Central memory CD4-positive, alpha-beta T cell (primary cell): ENCODE data around the gene EHMT1.

Experiments
- DNase-seq: peaks from one replicate; pipeline ENCODE4 v3.0.0; 2022

Gene EHMT1

DNA sequence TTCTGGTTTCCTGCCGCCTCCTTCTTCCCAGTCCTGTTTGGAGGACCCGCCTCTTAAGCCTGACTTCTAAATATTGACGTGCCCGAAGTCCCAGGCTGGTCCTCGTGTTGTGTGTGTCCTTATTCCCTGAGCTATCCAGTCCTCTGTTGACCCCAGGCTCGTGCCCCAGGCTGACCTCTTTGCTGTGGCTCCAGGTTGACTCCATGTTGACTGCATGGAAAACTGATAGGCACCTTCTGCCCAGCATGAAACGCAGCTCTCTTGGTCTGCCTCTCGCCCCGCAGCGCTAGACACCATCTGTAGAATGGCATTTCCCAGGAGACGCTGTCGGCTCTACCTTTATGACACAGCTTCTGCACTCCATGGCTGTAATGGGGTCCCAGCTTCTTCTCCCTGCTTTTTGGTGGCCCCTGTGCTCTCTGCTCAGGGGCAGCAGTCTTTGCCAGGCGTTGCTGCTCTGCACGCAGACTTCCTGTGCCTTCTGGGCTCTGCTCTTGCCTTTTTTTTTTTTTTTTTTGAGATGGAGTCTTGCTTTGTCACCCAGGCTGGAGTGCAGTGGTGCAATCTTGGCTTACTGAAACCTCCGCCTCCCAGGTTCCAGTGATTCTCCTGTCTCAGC, 28.4 kb downstream of the EHMT1 start:
- no peak for DNase-seq

DNA sequence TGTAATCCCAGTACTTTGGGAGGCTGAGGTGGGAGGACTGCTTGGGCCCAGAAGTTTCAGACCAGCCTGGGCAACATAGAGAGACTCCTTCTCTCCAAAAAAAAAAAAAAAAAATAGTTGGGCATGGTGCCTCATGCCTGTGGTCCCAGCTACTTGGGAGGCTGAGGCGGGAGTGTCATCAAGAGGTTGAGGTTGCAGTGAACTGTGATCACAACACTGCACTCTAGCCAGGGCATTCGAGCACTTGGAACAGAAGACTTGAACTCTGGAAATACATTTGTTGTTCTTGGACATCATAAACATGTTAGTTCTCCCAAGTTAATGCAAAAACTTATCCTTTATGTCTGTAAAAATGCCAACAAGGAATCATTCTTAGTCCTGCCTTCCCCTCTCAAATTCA, 29.6 kb downstream of the EHMT1 start:
- DNase-seq: no peak

DNA sequence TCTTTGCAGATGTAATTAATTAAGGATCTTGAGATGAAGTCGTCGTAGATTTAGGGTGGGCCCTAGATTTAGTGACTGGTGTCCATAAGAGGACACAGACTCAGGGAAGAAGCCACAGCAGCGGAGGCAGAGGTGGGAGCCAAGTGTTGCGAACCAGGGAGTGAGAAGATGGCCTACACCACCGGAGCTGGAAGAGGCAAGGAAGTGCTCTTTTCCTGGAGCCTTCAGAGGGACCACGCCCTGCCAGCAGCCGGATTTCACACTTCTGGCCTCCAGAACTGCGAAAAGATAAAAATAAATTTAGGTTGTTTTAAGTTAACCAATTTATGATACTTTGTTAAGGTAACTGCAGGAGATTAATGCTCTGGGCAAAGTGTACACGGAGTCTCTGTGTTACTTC, 30.7 kb downstream of the EHMT1 start:
- no peak for DNase-seq

DNA sequence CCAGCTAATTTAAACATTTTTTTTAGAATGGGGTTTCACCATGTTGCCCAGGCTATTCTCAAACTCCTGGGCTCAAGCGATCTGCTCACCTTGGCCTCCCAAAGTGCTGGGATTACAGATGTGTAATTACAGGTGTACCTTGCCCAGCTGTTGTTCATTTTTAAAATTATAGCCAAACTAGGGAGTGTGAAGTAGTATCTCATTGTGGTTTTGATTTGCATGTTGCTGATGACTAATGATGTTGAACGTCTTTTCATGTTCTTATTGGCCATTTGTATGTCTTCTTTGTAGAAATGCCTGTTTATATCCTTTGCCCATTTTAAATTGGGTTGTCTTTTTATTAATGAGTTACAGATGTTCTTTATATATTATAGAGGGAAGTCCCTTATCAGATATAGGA, 31.5 kb downstream of the EHMT1 start:
- no peak for DNase-seq

DNA sequence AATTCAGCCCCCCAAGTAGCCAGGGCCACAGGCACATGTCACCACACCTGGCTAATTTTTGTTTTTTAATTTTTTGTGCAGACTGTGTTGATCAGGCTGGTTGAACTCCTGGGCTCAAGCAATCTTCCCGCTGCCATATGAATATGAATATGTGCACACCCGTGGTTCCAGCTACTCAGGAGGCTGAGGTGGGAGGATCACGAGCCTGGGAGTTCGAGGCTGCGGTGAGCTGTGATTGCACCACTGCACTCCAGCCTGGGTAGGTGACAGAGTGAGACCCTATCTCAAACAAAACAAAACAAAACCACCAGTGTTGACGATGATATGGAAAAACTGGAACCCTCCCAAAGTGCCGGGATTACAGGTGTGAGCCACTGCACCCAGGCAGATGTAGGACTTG, 32.0 kb downstream of the EHMT1 start:
- DNase-seq: no peak

DNA sequence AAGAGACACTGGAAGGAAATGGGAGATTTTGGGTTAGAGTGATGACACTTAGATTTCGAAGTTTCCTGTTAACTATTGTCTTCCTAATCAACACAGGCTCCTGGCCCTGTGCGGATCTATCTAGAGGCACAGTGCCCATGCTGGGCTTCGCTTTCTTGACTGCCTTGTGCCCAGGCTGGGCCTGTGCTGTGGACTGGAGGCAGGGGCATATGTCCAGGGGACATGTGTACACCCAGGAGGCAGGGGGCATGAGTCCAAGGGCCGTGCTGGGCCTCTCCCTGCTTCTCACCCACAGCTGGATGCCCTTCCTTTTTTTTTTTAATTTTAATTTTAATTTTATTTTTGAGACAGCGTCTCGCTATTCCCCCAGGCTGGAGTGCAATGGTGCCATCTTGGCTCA, 37.6 kb downstream of the EHMT1 start:
- no peak for DNase-seq

DNA sequence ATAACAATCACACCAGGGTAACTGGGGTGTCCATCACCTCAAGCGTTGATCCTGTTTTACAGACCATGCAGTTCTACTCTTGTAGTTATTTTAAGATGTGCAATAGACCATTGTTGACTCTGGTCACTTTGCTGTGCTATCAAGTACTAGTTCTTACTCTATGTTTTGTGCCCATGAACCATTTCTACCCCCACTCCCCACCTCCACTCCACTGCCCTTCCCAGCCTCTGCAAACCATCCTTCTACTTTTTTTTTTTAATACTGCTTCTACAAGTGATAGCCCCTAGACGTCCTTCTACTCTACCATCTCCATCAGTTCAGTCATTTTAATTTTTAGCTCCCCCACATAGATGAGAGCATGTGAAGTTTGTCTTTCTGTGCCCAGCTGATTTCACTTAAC, 38.8 kb downstream of the EHMT1 start:
- no peak for DNase-seq

DNA sequence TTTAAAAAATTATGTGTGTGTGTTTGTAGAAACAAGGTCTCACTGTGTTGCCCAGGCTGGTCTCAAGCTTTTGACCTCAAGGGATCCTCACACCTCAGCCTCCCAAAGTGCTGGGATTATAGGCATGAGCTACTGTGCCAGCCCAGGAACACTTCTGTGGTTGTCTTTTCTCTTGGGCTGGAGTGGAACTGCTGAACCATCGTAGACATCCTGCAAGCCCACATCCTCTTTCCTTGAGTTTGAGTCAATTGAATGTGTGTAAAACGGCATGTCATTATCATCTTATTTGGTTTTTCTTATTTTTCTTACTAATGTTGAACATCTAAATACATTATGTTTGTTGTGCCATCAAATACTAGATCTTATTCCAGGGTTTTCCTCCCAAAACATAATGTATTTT, 40.0 kb downstream of the EHMT1 start:
- DNase-seq: no peak

DNA sequence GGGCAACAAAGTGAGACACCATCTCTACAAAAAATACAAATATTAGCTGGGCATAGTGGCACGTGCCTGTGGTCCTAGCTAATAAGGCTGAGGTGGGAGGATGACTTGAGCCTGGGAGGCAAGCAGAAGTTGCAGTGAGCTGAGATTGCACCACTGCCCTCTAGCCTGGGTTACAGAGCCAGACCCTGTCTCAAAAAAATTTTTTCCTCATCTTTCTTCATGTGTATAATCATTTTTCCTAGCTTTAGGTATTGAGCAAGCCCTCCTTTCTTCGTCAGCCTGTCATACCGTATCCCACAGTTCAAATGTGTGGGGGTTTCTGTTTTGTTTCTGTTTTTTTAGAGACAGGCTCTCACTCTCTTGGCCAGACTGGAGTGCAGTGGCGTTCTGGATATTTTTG, 41.3 kb downstream of the EHMT1 start:
- no peak for DNase-seq

DNA sequence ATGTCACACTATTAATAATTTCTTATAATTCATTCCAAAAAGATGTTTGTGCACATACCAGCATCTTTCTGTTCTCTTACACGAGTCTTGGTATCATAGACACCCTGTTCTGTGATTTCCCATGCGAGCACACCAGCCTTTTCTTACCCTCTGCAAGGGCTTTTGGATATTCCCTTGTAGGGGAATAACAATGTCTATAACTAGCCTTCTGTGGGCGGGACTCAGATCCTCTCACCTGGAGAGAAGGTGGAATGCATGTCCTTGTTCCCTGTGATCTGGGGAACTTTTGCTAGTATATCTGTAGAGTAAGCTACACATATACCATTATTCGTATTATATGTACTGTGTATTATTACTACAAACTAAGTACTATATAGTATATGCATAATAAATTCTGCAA, 44.8 kb downstream of the EHMT1 start:
- DNase-seq: no peak

DNA sequence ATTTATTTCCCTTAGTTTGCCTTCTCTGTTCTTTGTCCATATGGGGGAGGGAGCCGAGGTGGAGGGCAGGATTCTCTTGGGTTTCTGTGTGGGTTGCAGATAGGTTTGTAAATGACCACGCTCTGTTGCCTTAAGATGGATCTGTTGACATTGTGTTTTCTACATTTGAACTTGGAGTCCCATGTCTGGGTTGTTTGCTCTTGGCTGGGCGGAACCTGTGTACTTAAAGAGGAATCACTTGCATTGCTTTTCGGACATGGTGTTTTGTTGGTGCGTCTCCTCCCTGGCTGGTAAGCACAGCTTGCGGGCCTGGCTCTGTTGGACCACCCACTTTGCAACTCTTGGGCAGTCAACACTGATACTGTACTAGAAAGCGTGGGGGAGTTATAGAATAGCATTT, 45.9 kb downstream of the EHMT1 start:
- no peak for DNase-seq

DNA sequence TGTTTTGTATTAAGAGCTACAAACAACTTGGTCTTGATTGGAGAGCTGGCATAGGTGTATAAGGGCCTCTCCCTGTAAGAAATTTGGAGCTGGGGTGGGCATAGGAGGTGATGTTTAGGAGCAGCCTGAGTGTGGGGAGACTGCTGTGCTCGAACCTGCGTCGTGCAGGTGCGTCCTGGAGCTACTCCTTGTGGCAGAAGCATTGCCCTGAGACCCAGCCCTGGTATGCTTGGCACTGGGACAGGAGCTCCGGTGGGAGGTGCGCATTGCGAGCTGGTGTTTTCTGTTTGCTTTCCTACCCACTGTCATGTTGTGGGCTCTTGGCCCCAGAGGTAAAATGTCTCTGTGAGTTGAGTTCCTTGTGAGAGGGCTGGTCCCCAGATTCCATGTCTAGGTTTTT, 46.4 kb downstream of the EHMT1 start:
- DNase-seq: no peak

DNA sequence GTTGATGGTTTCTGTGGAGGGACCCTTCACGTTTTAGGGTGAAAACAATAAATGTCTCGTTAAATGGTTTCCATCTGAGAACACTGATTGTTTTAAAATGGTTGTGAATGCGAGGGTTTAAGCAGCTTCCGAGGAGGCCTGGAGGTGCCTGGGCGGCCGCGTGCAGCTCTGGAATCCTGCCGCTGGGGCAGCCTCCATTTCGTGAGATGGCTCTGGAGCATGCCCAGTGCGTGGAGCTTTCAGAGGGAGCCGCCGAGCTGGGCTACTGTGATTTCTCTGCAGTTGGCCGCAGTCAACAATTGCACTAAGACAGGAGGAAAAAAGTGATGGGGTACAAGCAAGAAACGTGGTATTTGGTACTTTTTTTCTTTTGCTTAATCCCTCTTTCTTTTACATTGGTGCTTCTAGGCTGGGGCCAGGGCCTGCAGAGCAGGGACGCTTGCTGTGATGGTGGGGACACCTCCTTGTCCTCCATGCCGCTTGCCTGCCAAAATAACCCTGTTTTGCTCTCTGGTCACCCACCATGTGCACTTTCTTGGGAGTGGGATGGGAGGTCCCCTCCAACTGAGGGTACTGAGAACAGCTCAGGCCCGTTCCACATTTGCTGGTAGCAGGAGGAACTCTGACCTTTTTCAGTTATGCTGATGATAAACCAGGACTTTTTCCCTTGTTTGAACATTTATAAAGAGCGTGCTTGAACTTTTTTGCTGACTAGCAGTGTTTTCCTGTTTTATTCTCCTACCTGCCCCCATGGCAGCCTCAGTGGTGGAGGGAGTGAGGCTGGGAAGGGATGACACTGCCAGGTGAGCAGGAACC, 47.1 kb downstream of the EHMT1 start:
- DNase-seq: no peak

DNA sequence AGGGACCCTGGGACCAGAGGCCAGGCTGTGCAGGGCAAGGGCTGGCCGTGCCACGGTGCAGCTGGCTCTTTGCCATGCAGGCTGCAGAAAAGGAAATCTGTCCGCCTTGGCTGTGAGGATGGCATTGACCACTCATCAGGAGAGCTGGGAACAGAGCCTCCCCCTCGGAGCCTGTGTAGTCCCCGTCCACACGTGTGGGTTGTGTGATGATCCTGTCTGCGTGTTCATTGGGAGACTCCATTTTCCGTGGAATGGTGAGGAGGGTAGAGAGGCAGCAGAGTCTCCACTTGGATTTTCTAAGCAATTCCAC, 47.7 kb downstream of the EHMT1 start:
- DNase-seq: no peak

DNA sequence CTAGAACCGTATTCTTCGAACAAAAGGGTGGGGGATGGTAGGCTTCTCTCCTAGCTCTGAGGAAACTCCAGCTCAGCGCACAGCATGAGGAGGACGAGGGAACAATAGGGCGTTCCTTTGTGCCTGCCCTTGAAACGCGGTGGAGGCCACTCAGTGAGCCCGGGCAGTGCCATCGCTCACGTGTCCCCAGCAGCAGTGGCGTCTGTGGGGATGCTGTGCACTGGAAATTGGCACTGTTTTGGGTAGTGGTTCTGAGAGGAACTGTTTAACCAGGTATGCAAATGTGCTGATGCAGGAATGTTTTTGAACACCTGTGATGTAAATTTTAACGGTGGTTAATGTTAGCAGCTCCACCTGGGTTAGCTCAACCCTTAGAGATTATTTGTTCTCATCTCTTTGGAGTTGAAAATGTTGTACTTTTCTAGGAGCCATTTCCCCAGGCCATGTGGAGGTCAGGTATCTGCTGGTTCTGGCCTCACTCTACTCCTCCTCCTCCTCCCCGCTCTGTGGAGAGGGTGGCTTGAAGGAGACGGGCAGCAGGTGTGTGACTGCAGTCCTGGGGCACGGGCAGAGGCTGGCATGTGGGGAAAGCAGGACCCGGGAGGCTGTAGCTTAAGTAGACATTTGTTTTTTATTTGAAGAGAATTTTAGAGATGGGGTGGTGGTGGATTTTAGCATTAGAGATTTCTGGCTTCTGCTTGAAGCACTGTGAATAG, 48.3 kb downstream of the EHMT1 start:
- DNase-seq: no peak

DNA sequence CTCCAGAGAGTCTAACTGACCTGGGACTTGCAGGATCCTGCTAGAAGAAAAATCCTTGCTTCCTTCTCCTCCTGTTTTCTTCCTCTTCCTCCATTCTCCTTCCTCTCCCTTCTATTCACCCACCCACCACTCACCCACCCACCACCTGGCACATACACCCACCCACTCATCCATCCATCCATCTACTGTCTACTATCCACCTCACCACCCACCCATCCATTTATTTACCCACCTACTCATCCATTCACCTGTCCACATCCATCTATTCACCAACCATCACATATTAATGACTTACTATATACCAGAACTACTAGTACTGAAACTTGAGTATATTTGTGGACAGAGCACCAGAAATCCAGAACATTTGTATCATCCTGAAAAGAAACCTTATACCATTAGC, 49.4 kb downstream of the EHMT1 start:
- no peak for DNase-seq

DNA sequence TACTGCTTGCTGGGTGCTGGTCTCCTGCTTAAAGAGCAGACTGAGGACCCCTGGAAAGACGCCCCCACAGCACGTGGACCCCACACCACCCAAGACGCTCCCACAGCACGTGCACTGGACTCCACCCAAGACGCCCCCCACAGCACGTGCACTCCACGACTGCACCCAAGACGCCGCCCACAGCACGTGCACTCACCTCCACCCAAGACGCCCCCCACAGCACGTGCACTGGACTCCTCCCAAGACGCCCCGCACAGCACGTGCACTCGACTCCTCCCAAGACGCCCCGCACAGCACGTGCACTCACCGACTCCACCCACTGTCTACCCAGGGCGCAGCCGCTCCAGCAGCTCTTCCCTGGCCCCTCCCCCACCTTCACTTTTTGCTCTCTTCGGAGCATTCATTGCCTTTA, 50.5 kb downstream of the EHMT1 start:
- no peak for DNase-seq

DNA sequence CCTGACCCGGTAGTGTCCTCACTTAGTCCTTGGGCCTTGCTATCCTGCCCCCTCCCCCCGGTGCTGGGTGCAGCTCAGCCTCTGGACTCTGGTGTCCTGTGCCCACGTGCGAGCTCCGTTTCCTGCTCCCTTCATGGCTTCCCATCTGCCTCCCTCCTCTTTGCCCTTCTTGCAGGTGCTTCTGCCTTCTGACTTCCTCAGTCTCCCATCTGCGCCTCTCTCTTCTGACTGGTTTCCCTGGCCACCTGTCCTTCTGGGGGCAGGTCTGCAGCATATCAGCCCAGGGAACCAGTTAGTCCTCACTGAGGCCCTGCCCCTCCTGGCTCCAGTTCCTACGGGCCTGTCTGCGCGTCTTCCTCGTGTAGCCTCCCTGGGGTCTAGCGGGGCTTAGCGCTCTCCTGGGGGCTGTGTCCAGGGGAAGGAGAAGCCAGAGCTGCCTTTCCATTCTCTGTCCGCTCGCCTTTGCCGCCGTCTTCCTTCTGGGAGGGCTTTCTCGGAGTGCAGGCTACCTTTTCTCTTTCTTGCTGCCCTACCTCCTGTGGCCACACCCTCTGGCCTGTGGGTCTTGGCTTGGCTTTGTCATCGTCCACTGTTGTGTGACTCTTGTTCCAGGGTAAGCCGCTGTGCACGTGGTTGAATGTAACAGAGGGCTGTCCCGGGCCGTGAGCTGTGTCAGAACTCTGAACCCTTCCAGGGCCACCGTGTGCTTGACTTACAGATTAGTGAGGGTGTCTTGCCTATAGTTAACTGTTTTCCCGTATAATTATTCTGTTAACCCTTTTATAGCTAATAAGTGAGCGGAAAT, 51.8 kb downstream of the EHMT1 start:
- no peak for DNase-seq

DNA sequence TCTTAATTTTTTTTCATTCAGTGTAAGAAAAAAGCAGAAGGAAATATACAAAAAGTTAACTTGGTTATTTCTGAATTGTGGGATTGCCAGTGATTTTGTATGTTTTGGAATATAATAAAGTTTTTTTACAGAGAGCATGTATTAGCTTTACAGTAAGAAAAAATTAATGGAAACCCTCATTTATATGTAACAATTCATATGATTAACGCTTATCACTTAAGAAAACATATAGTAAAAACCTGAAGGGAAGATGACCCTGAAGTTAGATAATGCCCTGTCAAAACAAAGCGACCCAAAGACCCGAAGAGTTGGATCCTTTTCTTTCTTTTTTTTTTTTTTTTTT, 52.4 kb downstream of the EHMT1 start:
- no peak for DNase-seq

DNA sequence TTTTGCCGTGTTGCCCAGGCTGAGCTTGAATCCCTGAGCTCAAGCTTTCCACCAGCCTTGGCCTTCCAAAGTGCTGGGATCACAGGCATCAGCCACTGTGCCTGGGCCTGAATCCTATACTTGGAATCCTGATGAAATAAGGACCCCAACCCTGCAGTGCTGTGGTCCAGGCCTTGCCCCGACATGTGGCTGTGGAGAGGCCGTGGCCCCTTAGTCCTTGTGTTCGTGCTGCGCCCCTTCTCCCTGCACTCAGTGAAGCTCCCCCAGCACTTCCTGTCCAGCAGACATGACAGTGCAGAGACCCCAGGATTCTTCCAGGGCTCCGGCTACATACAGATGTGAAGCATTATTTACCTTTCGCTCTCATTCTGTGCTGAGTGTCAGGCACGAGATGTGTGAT, 52.9 kb downstream of the EHMT1 start:
- DNase-seq: no peak

DNA sequence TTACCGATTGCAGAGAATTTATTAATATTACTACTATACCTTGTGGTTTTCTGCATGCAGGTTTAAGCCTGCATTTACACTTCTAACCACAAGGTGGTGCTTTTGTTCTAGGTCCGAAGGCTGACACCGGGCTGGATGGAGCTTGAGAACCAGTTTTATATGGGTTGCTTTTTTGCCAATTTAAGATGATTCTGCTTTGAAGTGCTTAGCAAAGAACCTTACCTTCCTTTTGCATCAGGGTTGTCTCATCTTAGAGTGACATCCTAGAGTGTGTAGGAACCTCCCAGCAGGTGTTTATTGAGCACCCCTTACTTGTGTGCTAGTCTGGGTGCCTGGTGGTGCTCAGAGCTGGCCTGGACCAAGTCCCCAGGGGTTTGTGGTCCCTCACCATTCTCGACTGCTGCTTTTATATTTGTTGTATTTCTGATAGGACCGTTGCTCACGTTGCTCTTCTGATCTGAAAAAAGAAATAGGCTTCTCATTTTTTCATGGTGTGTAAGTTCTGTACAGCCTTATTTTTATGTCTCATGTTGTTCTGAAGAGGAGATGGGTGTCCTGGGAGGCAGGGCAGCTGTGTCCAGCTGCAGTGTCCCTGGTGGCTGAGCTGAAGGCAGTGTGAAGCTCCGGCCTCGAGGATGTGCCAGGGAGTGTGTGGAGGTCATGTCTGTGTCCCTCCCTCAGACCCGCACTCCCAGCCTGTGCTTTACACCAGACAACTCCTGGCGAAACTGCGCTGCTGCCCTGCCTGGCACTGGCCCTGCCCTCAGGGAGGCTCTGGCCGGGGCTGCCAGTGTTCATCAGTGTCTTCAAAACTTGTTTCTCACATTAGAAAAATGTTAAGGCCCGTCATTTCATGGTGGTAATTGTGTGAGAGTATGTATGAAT, 54.3 kb downstream of the EHMT1 start:
- peak; percentile 49 for DNase-seq

DNA sequence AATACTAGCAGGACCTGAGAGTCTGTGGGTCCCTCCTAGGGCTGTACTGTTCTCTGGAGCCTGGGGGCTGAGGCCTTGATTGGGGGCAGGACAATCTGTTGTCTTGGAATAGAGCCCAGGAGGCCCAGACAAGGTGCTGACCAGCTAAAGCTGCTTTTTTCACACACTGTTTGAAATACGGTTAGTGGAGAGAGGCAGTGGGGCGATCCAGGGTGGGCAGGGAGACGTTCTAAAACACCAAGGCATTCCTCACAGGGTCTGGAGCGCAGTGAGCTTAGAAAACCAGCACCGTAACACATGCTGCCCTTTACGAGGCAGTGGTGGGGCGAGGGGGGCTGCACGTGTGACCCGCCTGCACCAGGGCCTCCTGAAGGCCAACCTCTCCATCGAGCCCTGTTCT, 55.1 kb downstream of the EHMT1 start:
- DNase-seq: no peak
